ENCODE data around the gene CCDC198. TPM values are rescaled to one million over a fixed set of nuclear protein-coding genes. Genes with fewer than 3 reads are reported as not detected.

CCDC198 gene
- total and polyA plus RNA-seq, 2 donors (not counting 1 experiment from before 2014, with no cell fraction given): not detected

DNA sequence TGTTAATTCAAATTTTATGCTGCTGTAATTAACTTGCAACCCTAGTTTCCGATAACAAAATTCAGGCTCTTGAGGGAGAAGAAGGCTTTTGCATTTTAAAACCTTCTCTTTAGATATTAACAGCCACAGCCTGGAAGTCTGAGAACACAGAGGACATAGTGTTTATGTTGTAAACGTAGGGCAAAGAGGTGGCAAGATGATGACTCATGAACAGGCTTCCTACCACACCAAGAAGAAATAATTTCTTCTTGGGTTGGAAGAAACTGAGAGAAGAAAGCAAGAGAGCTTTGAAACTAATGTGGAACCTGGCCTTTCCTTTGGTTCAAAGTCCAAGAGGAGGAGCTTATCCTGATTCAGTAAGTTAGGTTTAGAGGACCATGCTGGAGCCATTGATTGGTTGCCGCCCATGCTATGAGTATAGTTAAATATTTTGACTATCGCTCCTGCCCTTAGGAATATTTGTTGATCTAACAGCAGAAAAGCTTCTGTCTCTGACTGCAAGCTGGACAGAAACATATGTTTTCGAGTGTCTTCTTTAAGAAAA is 31.8 kb downstream of the CCDC198 start:
- Histone ChIP-seq H3K4me2 (replicated peaks; ENCODE audit: low read depth, low read length, poor library complexity, severe bottlenecking) (no peak overlapping the region), H3K9me3 (ENCODE audit: control extremely low read depth in 1 of 3, control insufficient read depth in 2 of 3, insufficient read depth in 1 of 3, low read length in 2 of 3) (peaks cover 0 to 1% (median 0%) of the 10 kb centered on the region in 3 donors), H3K27me3 (replicated peaks in 1 of 4; ENCODE audit: control extremely low read depth in 1 of 4, control insufficient read depth in 3 of 4, insufficient read depth in 4 of 4, low read length in 3 of 4) (no peaks in the 10 kb centered on the region), H3K4me1 (ENCODE audit: control insufficient read depth in 2 of 2, insufficient read depth in 2 of 2, low read length in 2 of 2) (peaks cover 10 to 12% of the 10 kb centered on the region in 2 donors), H3K4me3 (ENCODE audit: control extremely low read depth in 1 of 5, extremely low read depth in 1 of 5, insufficient read depth in 1 of 5, low read depth in 2 of 5, low read length in 4 of 5) (no peak overlapping the region), H4K20me1 (ENCODE audit: control insufficient read depth, insufficient read depth, low read length, poor library complexity, severe bottlenecking) (no peaks in the 10 kb centered on the region), H3K79me2 (ENCODE audit: control insufficient read depth, insufficient read depth, low read length) (no peaks in the 10 kb centered on the region), H2AFZ (ENCODE audit: insufficient read depth, low read depth, low read length, poor library complexity, severe bottlenecking) (no peak overlapping the region), H3K9ac (ENCODE audit: low read length) (no peak overlapping the region), H3K27ac (ENCODE audit: low read length in 2 of 2) (no peak overlapping the region), H3K36me3 (replicated peaks in 1 of 2; ENCODE audit: control extremely low read depth in 1 of 2, control insufficient read depth in 1 of 2, extremely low read depth in 1 of 2, insufficient read depth in 2 of 2, low read length in 1 of 2) (no peaks in the 10 kb centered on the region)
- DNase-seq: no peak
- H3K4me1 Mint-ChIP-seq: peaks cover 17% of the 10 kb centered on the region
- TF ChIP-seq, protein P1, sequence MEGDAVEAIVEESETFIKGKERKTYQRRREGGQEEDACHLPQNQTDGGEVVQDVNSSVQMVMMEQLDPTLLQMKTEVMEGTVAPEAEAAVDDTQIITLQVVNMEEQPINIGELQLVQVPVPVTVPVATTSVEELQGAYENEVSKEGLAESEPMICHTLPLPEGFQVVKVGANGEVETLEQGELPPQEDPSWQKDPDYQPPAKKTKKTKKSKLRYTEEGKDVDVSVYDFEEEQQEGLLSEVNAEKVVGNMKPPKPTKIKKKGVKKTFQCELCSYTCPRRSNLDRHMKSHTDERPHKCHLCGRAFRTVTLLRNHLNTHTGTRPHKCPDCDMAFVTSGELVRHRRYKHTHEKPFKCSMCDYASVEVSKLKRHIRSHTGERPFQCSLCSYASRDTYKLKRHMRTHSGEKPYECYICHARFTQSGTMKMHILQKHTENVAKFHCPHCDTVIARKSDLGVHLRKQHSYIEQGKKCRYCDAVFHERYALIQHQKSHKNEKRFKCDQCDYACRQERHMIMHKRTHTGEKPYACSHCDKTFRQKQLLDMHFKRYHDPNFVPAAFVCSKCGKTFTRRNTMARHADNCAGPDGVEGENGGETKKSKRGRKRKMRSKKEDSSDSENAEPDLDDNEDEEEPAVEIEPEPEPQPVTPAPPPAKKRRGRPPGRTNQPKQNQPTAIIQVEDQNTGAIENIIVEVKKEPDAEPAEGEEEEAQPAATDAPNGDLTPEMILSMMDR (IDR thresholded peaks at IDR 0.05): no peak
- no peak for TF ChIP-seq EZH2 (IDR thresholded peaks at IDR 0.05; ENCODE audit: borderline replicate concordance, insufficient read depth, low read depth, low read length, poor library complexity, severe bottlenecking)
- 100% methylated on average over 2 of the region's 5 CpGs for WGBS (ENCODE audit: insufficient coverage)
- no peak for ATAC-seq (ENCODE audit: low read depth)
- no peaks in the 10 kb centered on the region for H3K27me3 Mint-ChIP-seq
- intact Hi-C loops (cut with micrococcal nuclease): no loop called here
- H3K27ac Mint-ChIP-seq: no peak overlapping the region
- no peak overlapping the region for H3K4me3 Mint-ChIP-seq
- POLR2A ChIA-PET: no interaction called here
- no peaks in the 10 kb centered on the region for H3K9me3 Mint-ChIP-seq (ENCODE audit: insufficient read depth)
- CTCF ChIA-PET: no interaction called here

DNA sequence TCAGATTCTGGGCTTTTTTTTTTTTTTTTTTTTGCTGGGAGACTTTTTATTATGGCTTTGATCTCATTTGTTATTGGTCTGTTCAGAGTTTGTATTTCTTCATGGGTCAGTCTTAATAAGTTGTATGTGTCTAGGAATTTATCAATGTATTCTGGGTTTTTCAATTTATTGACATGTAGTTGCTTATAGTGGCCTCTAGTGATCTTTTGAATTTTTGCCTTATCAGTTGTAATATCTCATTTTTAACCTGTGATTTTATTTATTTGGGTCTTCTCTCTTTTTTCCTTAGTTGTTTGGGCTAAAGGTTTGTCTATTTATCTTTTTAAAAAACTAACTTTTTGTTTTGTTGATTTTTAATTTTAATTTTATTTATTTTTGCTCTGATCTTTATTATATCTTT is 57.7 kb downstream of the CCDC198 start:
- Histone ChIP-seq H3K4me1 (ENCODE audit: control insufficient read depth in 2 of 2, insufficient read depth in 2 of 2, low read length in 2 of 2) (no peaks in the 10 kb centered on the region), H3K4me3 (ENCODE audit: control extremely low read depth in 1 of 5, extremely low read depth in 1 of 5, insufficient read depth in 1 of 5, low read depth in 2 of 5, low read length in 4 of 5) (no peak overlapping the region), H3K79me2 (ENCODE audit: control insufficient read depth, insufficient read depth, low read length) (no peaks in the 10 kb centered on the region), H3K36me3 (replicated peaks in 1 of 2; ENCODE audit: control extremely low read depth in 1 of 2, control insufficient read depth in 1 of 2, extremely low read depth in 1 of 2, insufficient read depth in 2 of 2, low read length in 1 of 2) (no peaks in the 10 kb centered on the region), H3K27me3 (replicated peaks in 1 of 4; ENCODE audit: control extremely low read depth in 1 of 4, control insufficient read depth in 3 of 4, insufficient read depth in 4 of 4, low read length in 3 of 4) (no peaks in the 10 kb centered on the region), H3K9ac (ENCODE audit: low read length) (no peak overlapping the region), H3K9me3 (ENCODE audit: control extremely low read depth in 1 of 3, control insufficient read depth in 2 of 3, insufficient read depth in 1 of 3, low read length in 2 of 3) (peaks cover 0 to 1% (median 0%) of the 10 kb centered on the region in 3 donors), H3K4me2 (replicated peaks; ENCODE audit: low read depth, low read length, poor library complexity, severe bottlenecking) (no peak overlapping the region), H3K27ac (ENCODE audit: low read length in 2 of 2) (no peak overlapping the region), H2AFZ (ENCODE audit: insufficient read depth, low read depth, low read length, poor library complexity, severe bottlenecking) (no peak overlapping the region), H4K20me1 (ENCODE audit: control insufficient read depth, insufficient read depth, low read length, poor library complexity, severe bottlenecking) (no peaks in the 10 kb centered on the region)
- no peak overlapping the region for H3K27ac Mint-ChIP-seq
- POLR2A ChIA-PET: no interaction called here
- CTCF ChIA-PET: no interaction called here
- DNase-seq (no peak), ATAC-seq (ENCODE audit: low read depth) (no peak)
- H3K4me3 Mint-ChIP-seq: no peak overlapping the region
- H3K9me3 Mint-ChIP-seq (ENCODE audit: insufficient read depth): peaks cover 3% of the 10 kb centered on the region
- H3K27me3 Mint-ChIP-seq: peaks cover 11% of the 10 kb centered on the region
- H3K4me1 Mint-ChIP-seq: no peaks in the 10 kb centered on the region
- intact Hi-C loops (cut with micrococcal nuclease): no loop called here
- TF ChIP-seq, protein P1 (IDR thresholded peaks at IDR 0.05): no peak
- no peak for TF ChIP-seq EZH2 (IDR thresholded peaks at IDR 0.05; ENCODE audit: borderline replicate concordance, insufficient read depth, low read depth, low read length, poor library complexity, severe bottlenecking)

Data from B cell (primary cell).